Stimulated activated CD4-positive, alpha-beta T cell treated with anti-CD3 and anti-CD28 coated beads, Interleukin-4, amount 100 ng/mL, for 4 hours (primary cell): Measurements from ENCODE around the gene IFNG.

ENCODE experiments used
- DNase-seq, 2 experiments: peaks; one replicate each; pipeline ENCODE4 v3.0.0-alpha.2; 2020

IFNG gene

GRCh38 chr12:68113644-68114043, 45.9 kb downstream of the IFNG start:
- peak; percentile 27 to 37 for DNase-seq

- no peak for DNase-seq
These were observed 47.5 kb downstream of the IFNG start for GRCh38 chr12:68111995-68112394.

- DNase-seq, result no peak
These were observed 49.9 kb downstream of the IFNG start for GRCh38 chr12:68109444-68110217.

- DNase-seq, result no peak
These were observed 50.5 kb downstream of the IFNG start for GRCh38 chr12:68109001-68109400.

- DNase-seq, result no peak
These were observed 52.9 kb downstream of the IFNG start for GRCh38 chr12:68106660-68107059.

GRCh38 chr12:68106160-68106559, 53.4 kb downstream of the IFNG start:
- no peak for DNase-seq
